Breast epithelium (tissue), 3 donors: ENCODE data around the gene NYAP2.

ENCODE experiments used
- POLR2A ChIP-seq: fragments of 450-650 bp; IDR thresholded peaks from one replicate; pipeline ENCODE4 v1.6.1; 2016; ENCODE audit warnings: antibody characterized with exemption, mild to moderate bottlenecking, moderate library complexity
- POLR2AphosphoS5 ChIP-seq, 3 donors: sonication (generic); formaldehyde crosslinking; IDR thresholded peaks; one replicate each; pipeline ENCODE4 v1.6.1; 2017; ENCODE audit warnings: antibody characterized with exemption in 3 of 3
- TF ChIP-seq, protein P1 (sequence below), 3 donors: fragments of 450-650 bp; IDR thresholded peaks; one replicate each; pipeline ENCODE4 v1.5.1; 2016 to 2017; ENCODE audit warnings: antibody characterized with exemption in 3 of 3, mild to moderate bottlenecking in 3 of 3, moderate library complexity in 3 of 3

DNA sequence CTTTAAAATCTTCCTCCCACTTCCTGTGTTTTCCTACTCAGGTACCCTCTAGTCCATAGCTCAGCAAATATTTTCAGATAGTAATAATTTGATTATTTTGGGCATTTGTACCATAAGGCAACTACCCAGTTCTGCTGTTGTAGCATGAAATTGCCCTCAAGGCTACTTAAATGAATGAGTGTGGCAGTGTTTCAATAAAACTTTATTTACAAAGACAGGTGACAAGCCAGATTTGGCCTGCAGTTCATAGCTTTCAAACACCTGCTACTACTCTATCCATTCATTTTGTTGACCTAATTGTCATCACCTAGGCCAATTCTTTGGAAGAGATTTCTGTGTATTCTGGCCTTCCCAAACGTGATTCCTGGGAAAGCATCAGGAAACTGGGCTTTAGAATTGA lies 28.9 kb downstream of the NYAP2 start:
- TF ChIP-seq, protein P1, sequence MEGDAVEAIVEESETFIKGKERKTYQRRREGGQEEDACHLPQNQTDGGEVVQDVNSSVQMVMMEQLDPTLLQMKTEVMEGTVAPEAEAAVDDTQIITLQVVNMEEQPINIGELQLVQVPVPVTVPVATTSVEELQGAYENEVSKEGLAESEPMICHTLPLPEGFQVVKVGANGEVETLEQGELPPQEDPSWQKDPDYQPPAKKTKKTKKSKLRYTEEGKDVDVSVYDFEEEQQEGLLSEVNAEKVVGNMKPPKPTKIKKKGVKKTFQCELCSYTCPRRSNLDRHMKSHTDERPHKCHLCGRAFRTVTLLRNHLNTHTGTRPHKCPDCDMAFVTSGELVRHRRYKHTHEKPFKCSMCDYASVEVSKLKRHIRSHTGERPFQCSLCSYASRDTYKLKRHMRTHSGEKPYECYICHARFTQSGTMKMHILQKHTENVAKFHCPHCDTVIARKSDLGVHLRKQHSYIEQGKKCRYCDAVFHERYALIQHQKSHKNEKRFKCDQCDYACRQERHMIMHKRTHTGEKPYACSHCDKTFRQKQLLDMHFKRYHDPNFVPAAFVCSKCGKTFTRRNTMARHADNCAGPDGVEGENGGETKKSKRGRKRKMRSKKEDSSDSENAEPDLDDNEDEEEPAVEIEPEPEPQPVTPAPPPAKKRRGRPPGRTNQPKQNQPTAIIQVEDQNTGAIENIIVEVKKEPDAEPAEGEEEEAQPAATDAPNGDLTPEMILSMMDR (IDR thresholded peaks at IDR 0.05) = no peak
- TF ChIP-seq POLR2A = no peak
- TF ChIP-seq POLR2AphosphoS5 (IDR thresholded peaks at IDR 0.05) = no peak
